Breast epithelium (tissue), 4 donors: Measurements from ENCODE around the gene GRIP2. TPM values are rescaled to one million over a fixed set of nuclear protein-coding genes. Genes with fewer than 3 reads are reported as not detected.

Experiments used
- DNase-seq, 2 donors: peaks; one replicate each; pipeline ENCODE4 v3.0.0-alpha.2; 2019; ENCODE audit warnings: low spot score in 2 of 2
- H3K27ac ChIP-seq, 2 donors: fragments of 200-600 bp; sonication (generic) in 1 of 2; one replicate each; pipeline ENCODE4 v1.5.1; 2016 to 2019; ENCODE audit warnings: mild to moderate bottlenecking in 1 of 2
- H3K27me3 ChIP-seq, 2 donors: fragments of 200-600 bp; sonication (generic) in 1 of 2; one replicate each; pipeline versions ENCODE4 v1.5.1 to v1.6.0; 2017 to 2019; ENCODE audit warnings: control low read depth in 1 of 2, mild to moderate bottlenecking in 1 of 2
- H3K36me3 ChIP-seq: fragments of 200-600 bp; one replicate; pipeline ENCODE4 v1.5.1; 2019
- H3K4me1 ChIP-seq, 2 donors: fragments of 200-600 bp; sonication (generic); one replicate each; pipeline ENCODE4 v1.5.1; 2016 to 2019; ENCODE audit warnings: control low read depth in 1 of 2
- H3K4me3 ChIP-seq, 3 donors: fragments of 200-600 bp; sonication (generic); 1 replicate in 2 of 3; 2 replicates in 1 of 3; pipeline ENCODE4 v1.5.1; 2016 to 2019; ENCODE audit warnings: mild to moderate bottlenecking in 3 of 3, moderate library complexity in 2 of 3
- H3K9me3 ChIP-seq, 2 donors: fragments of 200-600 bp; sonication (generic) in 1 of 2; one replicate each; pipeline ENCODE4 v1.5.1; 2016 to 2019; ENCODE audit warnings: control low read depth in 1 of 2
- CTCF ChIP-seq, 3 donors: fragments of 450-650 bp; IDR thresholded peaks; one replicate each; pipeline ENCODE4 v1.5.1; 2016 to 2017; ENCODE audit warnings: antibody characterized with exemption in 3 of 3, mild to moderate bottlenecking in 3 of 3, moderate library complexity in 3 of 3
- POLR2A ChIP-seq: fragments of 450-650 bp; IDR thresholded peaks from one replicate; pipeline ENCODE4 v1.6.1; 2016; ENCODE audit warnings: antibody characterized with exemption, mild to moderate bottlenecking, moderate library complexity
- POLR2AphosphoS5 ChIP-seq, 3 donors: sonication (generic); formaldehyde crosslinking; IDR thresholded peaks; one replicate each; pipeline ENCODE4 v1.6.1; 2017; ENCODE audit warnings: antibody characterized with exemption in 3 of 3
- intact Hi-C: fragments of 100-400 bp; cut with DNase I; formaldehyde crosslinking; loops from one replicate; pipeline ENCODE4 v1.15.1; 2023; ENCODE audit warnings: low total_unique reads
- total RNA-seq, 3 donors: library from RNA; depleted of rRNA; stranded (reverse); fragments of >200 nt; gene quantifications; one replicate each; pipeline ENCODE4 v1.1.0, GENCODE V29; 2016

GRIP2 gene
- total RNA-seq, 3 donors from 2014 or later, result 0.16 to 0.88 (median 0.33) TPM

GRCh38 chr3:14468621-14468981 is 71.5 kb downstream of the GRIP2 start:
- Histone ChIP-seq H3K9me3 (no peaks in the 10 kb centered on the region), H3K27me3 (no peaks in the 10 kb centered on the region), H3K4me3 (no peak overlapping the region), H3K27ac (no peak overlapping the region), H3K4me1 (no peaks in the 10 kb centered on the region), H3K36me3 (no peaks in the 10 kb centered on the region)
- TF ChIP-seq POLR2A (no peak), CTCF (IDR thresholded peaks at IDR 0.05) (no peak), POLR2AphosphoS5 (IDR thresholded peaks at IDR 0.05) (no peak)
- no peak for DNase-seq
- intact Hi-C loops, result loop anchor here (5.0 kb wide), 1 partner anchor 206 kb away; no protein-coding TSS in a partner anchor

DNA sequence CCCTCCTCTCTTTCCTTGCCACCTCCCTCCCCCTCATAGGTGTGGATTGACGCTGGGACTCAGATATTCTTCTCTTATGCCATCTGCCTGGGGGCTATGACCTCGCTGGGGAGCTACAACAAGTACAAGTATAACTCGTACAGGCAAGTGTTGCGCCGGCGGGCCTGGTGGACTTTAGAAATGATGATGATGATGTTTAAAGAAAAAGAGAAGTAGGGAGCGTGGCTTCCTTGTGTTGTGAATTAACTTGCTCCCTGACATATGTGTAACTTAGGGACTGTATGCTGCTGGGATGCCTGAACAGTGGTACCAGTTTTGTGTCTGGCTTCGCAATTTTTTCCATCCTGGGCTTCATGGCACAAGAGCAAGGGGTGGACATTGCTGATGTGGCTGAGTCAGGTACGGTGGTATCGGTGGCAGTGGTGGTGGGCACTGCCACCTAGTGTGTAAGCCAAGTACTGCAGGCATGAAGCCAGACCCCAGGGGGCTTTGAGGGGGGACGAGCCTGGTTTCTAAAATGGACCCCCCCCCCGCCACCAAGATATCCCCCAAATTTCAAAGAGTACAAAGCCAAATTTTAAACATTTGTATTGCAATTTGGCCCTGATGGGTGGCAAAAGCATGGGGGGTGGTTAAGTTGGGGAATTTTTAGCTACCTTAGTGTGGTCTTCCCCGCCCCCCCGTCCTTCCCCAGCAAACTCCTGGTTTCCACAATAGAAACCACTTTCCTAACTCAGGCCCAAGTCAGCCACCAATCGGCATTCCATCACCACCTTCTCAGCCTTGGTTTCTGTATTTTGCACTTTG is 72.1 kb downstream of the GRIP2 start:
- intact Hi-C loops, result loop anchor here (5.0 kb wide), 1 partner anchor 206 kb away; no protein-coding TSS in a partner anchor
- no peaks in the 10 kb centered on the region for H3K27me3 ChIP-seq
- peak in 1 of 2 donors; percentile 44 for DNase-seq
- H3K4me3 ChIP-seq, result no peak overlapping the region
- no peaks in the 10 kb centered on the region for H3K36me3 ChIP-seq
- no peaks in the 10 kb centered on the region for H3K4me1 ChIP-seq
- no peak for TF ChIP-seq POLR2AphosphoS5 (IDR thresholded peaks at IDR 0.05)
- no peak for TF ChIP-seq POLR2A
- TF ChIP-seq CTCF (IDR thresholded peaks at IDR 0.05), result peak; percentile 82 to 94 (median 92)
- H3K27ac ChIP-seq, result no peak overlapping the region
- H3K9me3 ChIP-seq, result no peaks in the 10 kb centered on the region

- no peaks in the 10 kb centered on the region for H3K4me1 ChIP-seq
- no peaks in the 10 kb centered on the region for H3K36me3 ChIP-seq
- no peak overlapping the region for H3K27ac ChIP-seq
- H3K4me3 ChIP-seq, result no peak overlapping the region
- intact Hi-C loops, result loop anchor here (5.0 kb wide), 1 partner anchor 204 kb away; no protein-coding TSS in a partner anchor
- no peaks in the 10 kb centered on the region for H3K27me3 ChIP-seq
- H3K9me3 ChIP-seq, result no peaks in the 10 kb centered on the region
- no peak for DNase-seq
- TF ChIP-seq POLR2A (no peak), POLR2AphosphoS5 (IDR thresholded peaks at IDR 0.05) (no peak), CTCF (IDR thresholded peaks at IDR 0.05) (no peak)
Measured at GRCh38 chr3:14466179-14466903, 73.8 kb downstream of the GRIP2 start.

DNA sequence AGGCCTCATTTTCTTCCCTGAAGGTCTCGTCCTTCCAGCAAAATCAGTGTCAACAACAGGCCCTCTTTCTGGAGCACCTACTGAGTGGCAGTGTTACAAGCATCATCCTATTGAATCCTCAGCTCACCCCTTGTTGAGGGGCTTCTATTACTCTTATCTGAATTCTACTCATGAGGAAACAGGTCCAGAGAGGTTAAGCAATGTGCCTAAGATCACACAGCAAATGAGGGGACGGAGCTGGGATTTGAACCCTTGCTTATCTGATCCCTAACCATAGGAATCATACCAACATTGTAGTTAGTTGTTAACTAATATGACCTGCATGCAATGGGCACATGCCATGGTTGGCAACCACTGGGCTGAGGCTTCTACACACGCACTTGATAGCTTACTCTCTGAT is 74.7 kb downstream of the GRIP2 start:
- Histone ChIP-seq H3K4me1 (peaks cover 2 to 8% of the 10 kb centered on the region in 2 donors), H3K9me3 (no peaks in the 10 kb centered on the region), H3K36me3 (no peaks in the 10 kb centered on the region), H3K27ac (no peak overlapping the region), H3K4me3 (no peak overlapping the region), H3K27me3 (no peaks in the 10 kb centered on the region)
- TF ChIP-seq CTCF (IDR thresholded peaks at IDR 0.05) (no peak), POLR2AphosphoS5 (IDR thresholded peaks at IDR 0.05) (no peak), POLR2A (no peak)
- intact Hi-C loops, result loop anchor here (5.0 kb wide), 1 partner anchor 203 kb away; no protein-coding TSS in a partner anchor
- DNase-seq, result no peak

DNA sequence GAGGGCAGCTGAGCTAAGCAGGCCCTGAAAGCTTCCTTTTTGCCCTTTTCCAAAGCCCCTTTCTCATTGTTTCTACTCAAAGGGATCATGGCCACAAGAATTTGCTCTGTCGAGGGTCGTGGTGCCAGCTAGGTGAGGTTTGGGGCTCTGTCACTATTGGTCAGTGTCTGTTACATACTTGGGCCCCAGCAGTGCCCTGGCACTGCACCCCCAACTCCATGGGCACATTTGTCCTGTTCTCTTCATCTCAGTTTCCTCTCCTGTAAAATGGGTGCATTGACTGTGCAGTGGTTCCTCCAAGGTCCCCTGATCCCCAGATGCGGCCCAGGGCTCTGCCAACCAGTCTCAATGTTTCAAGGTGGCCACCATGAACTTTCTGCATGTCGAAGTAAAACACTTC is 75.6 kb downstream of the GRIP2 start:
- no peak for TF ChIP-seq POLR2AphosphoS5 (IDR thresholded peaks at IDR 0.05)
- no peak for TF ChIP-seq CTCF (IDR thresholded peaks at IDR 0.05)
- TF ChIP-seq POLR2A, result no peak
- Histone ChIP-seq H3K27ac (no peak overlapping the region), H3K4me1 (peaks cover 5 to 8% of the 10 kb centered on the region in 2 donors), H3K9me3 (no peaks in the 10 kb centered on the region), H3K4me3 (no peak overlapping the region), H3K36me3 (no peaks in the 10 kb centered on the region), H3K27me3 (no peaks in the 10 kb centered on the region)
- no peak for DNase-seq
- intact Hi-C loops, result no loop called here
